ENCODE measurements around the gene CPXM2.

The CPXM2 gene

DNA sequence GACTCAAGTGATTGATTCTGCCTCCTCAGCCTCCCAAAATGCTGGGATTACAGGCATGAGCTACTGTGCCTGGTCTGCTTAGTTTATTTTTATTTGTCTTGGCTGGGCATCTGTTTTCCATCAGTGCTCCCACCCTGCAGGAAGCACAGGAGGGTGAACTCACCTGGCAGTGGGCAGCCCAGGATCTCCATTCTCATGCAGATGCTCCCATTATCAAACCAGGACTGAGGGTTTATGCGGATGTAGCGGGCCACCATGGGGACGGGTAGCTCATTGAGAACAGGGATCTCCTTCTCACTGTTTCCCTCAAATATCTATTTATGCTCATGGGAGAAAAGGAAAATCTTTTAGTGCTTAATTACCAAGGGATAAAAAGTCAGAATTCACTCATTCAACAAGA is 93.8 kb downstream of the CPXM2 start:
- Histone ChIP-seq H3K4me3 (ENCODE audit: extremely low read depth, insufficient read depth, low read length, poor library complexity, severe bottlenecking) (no peak overlapping the region), H3K27ac (ENCODE audit: low read depth, low read length, severe bottlenecking) (no peak overlapping the region), H3K9me3 (ENCODE audit: control insufficient read depth, low read length) (peaks cover 3% of the 10 kb centered on the region), H3K4me1 (ENCODE audit: control insufficient read depth, insufficient read depth, low read length, poor library complexity, severe bottlenecking) (peaks cover 36% of the 10 kb centered on the region), H3K36me3 (ENCODE audit: control insufficient read depth, insufficient read depth, low read length) (peaks cover 15% of the 10 kb centered on the region)
- WGBS, 2 experiments (ENCODE audit: insufficient coverage in 2 of 2) = no CpG with 5 or more reads among the region's 3 CpGs

GRCh38 chr10:123796736-123797135 is 94.9 kb downstream of the CPXM2 start:
- no peak overlapping the region for H3K27ac ChIP-seq (ENCODE audit: low read depth, low read length, severe bottlenecking)
- no peak overlapping the region for H3K4me3 ChIP-seq (ENCODE audit: extremely low read depth, insufficient read depth, low read length, poor library complexity, severe bottlenecking)
- WGBS, 2 experiments (ENCODE audit: insufficient coverage in 2 of 2) = 77 to 82% methylated on average over 3 to 5 of the region's 5 CpGs
- H3K9me3 ChIP-seq (ENCODE audit: control insufficient read depth, low read length) = peaks cover 3% of the 10 kb centered on the region
- H3K36me3 ChIP-seq (ENCODE audit: control insufficient read depth, insufficient read depth, low read length) = peaks cover 15% of the 10 kb centered on the region
- H3K4me1 ChIP-seq (ENCODE audit: control insufficient read depth, insufficient read depth, low read length, poor library complexity, severe bottlenecking) = peaks cover 43% of the 10 kb centered on the region

- WGBS, 2 experiments (ENCODE audit: insufficient coverage in 2 of 2) = 91 to 95% methylated on average over 7 to 8 of the region's 11 CpGs
- Histone ChIP-seq H3K36me3 (ENCODE audit: control insufficient read depth, insufficient read depth, low read length) (peaks cover 15% of the 10 kb centered on the region), H3K4me3 (ENCODE audit: extremely low read depth, insufficient read depth, low read length, poor library complexity, severe bottlenecking) (no peak overlapping the region), H3K9me3 (ENCODE audit: control insufficient read depth, low read length) (peaks cover 7% of the 10 kb centered on the region), H3K27ac (ENCODE audit: low read depth, low read length, severe bottlenecking) (no peak overlapping the region), H3K4me1 (ENCODE audit: control insufficient read depth, insufficient read depth, low read length, poor library complexity, severe bottlenecking) (peaks cover 43% of the 10 kb centered on the region)
Measured at GRCh38 chr10:123795846-123796590, 95.6 kb downstream of the CPXM2 start.

DNA sequence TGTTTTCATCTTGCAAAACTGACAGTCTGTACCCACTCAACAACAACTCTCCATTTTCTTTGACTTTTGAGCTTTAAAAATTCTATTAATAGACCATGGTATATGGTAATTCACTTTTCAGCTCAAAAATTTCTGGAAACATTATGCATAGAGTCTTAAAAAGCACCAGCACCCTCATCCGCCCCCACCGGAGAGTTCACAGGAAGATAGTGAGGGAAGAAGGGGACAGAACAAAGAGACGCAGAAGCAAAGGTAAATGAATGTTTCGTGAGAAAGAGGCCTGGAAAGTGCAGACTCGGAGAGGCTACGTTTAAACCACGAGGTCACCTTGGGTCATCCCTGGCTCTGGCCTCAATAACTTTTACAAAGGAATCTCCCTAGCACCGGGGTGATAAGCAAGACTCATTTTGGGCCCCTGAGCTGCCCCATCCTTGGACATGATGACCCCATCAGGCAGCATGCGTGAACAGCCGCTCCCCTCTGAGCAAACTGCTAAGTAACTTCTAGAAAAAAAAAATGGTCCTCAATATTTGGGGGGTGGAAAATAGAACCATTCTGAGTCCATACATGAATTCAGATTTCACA is 96.3 kb downstream of the CPXM2 start:
- no peak overlapping the region for H3K4me3 ChIP-seq (ENCODE audit: extremely low read depth, insufficient read depth, low read length, poor library complexity, severe bottlenecking)
- H3K4me1 ChIP-seq (ENCODE audit: control insufficient read depth, insufficient read depth, low read length, poor library complexity, severe bottlenecking) = peaks cover 36% of the 10 kb centered on the region
- peaks cover 7% of the 10 kb centered on the region for H3K9me3 ChIP-seq (ENCODE audit: control insufficient read depth, low read length)
- peaks cover 15% of the 10 kb centered on the region for H3K36me3 ChIP-seq (ENCODE audit: control insufficient read depth, insufficient read depth, low read length)
- WGBS, 2 experiments (ENCODE audit: insufficient coverage in 2 of 2) = 77 to 83% methylated on average over 6 to 8 of the region's 10 CpGs
- H3K27ac ChIP-seq (ENCODE audit: low read depth, low read length, severe bottlenecking) = no peak overlapping the region

DNA sequence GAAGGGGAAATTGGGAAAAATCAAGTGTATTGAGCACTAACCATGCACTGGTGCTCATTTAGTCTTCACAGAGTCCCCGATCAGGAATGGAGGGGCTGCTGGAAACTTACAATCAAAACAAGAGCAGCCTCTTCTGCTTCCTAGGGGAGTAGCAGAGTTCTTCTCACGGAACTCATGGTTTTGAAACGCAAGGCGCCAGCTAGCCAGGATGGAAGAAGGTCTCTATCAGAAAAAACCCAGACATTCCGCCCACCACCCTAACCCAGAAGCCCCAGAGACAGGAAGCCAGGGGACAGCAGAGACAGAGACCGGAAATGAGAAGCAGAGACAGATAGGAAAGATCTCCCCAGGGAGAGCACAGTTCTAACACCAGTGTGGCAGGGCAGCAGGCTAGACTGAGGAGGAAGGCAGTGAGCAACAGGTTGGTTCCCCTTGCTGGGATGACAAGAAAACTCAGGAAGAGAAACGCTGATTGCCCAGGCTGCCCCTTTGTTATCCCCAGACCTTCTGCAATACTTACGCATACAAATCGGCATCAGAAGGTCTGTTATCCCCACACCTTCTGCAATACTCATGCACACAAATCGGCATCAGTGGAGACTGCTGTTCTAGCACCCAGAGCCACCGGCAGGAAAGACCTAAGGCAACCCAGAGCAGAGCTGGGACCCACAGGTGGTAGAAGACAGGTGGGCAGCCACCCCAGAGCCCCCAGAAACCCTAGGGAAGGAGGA is 99.2 kb downstream of the CPXM2 start:
- H3K27ac ChIP-seq (ENCODE audit: low read depth, low read length, severe bottlenecking) = no peak overlapping the region
- peaks cover 11% of the 10 kb centered on the region for H3K9me3 ChIP-seq (ENCODE audit: control insufficient read depth, low read length)
- peaks cover 8% of the 10 kb centered on the region for H3K36me3 ChIP-seq (ENCODE audit: control insufficient read depth, insufficient read depth, low read length)
- H3K4me1 ChIP-seq (ENCODE audit: control insufficient read depth, insufficient read depth, low read length, poor library complexity, severe bottlenecking) = peaks cover 14% of the 10 kb centered on the region
- no peak overlapping the region for H3K4me3 ChIP-seq (ENCODE audit: extremely low read depth, insufficient read depth, low read length, poor library complexity, severe bottlenecking)
- WGBS, 2 experiments (ENCODE audit: insufficient coverage in 2 of 2) = 86 to 96% methylated on average over 7 to 8 of the region's 11 CpGs

- Histone ChIP-seq H3K4me1 (ENCODE audit: control insufficient read depth, insufficient read depth, low read length, poor library complexity, severe bottlenecking) (peaks cover 8% of the 10 kb centered on the region), H3K36me3 (ENCODE audit: control insufficient read depth, insufficient read depth, low read length) (no peaks in the 10 kb centered on the region), H3K9me3 (ENCODE audit: control insufficient read depth, low read length) (peaks cover 11% of the 10 kb centered on the region), H3K27ac (ENCODE audit: low read depth, low read length, severe bottlenecking) (no peak overlapping the region), H3K4me3 (ENCODE audit: extremely low read depth, insufficient read depth, low read length, poor library complexity, severe bottlenecking) (no peak overlapping the region)
- WGBS, 2 experiments (ENCODE audit: insufficient coverage in 2 of 2) = 88 to 95% methylated on average over 8 to 12 of the region's 13 CpGs
Measured at GRCh38 chr10:123790132-123790885, 101.3 kb downstream of the CPXM2 start.

DNA sequence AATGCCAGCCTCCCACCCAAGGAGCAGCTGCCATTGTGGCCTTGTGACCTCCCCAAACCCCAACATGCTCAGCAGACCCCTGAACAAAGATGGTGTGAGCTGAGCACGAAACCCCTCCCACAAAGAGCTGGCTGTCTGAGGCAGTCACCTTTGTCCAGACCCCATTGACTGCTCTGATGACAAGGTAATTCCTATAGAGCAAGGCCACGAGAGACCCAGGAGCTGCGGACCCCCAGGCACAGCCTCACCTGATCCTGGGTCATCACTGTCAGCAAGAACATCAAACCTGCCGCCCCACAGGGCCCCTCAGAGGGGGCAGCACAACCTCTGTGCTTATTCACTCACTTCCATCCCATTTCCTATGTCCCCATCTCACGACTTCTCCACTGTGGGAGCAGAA is 102.6 kb downstream of the CPXM2 start:
- no peaks in the 10 kb centered on the region for H3K36me3 ChIP-seq (ENCODE audit: control insufficient read depth, insufficient read depth, low read length)
- peaks cover 11% of the 10 kb centered on the region for H3K9me3 ChIP-seq (ENCODE audit: control insufficient read depth, low read length)
- H3K4me1 ChIP-seq (ENCODE audit: control insufficient read depth, insufficient read depth, low read length, poor library complexity, severe bottlenecking) = peaks cover 8% of the 10 kb centered on the region
- 93 to 94% methylated on average over 3 to 5 of the region's 5 CpGs for WGBS, 2 experiments (ENCODE audit: insufficient coverage in 2 of 2)
- no peak overlapping the region for H3K27ac ChIP-seq (ENCODE audit: low read depth, low read length, severe bottlenecking)
- H3K4me3 ChIP-seq (ENCODE audit: extremely low read depth, insufficient read depth, low read length, poor library complexity, severe bottlenecking) = no peak overlapping the region

GRCh38 chr10:123787566-123787965 is 104.0 kb downstream of the CPXM2 start:
- Histone ChIP-seq H3K27ac (ENCODE audit: low read depth, low read length, severe bottlenecking) (no peak overlapping the region), H3K9me3 (ENCODE audit: control insufficient read depth, low read length) (peaks cover 11% of the 10 kb centered on the region), H3K4me3 (ENCODE audit: extremely low read depth, insufficient read depth, low read length, poor library complexity, severe bottlenecking) (no peak overlapping the region), H3K4me1 (ENCODE audit: control insufficient read depth, insufficient read depth, low read length, poor library complexity, severe bottlenecking) (peaks cover 9% of the 10 kb centered on the region), H3K36me3 (ENCODE audit: control insufficient read depth, insufficient read depth, low read length) (no peaks in the 10 kb centered on the region)
- WGBS, 2 experiments (ENCODE audit: insufficient coverage in 2 of 2) = 71 to 94% methylated on average over 2 of the region's 5 CpGs

GRCh38 chr10:123786896-123787295 is 104.7 kb downstream of the CPXM2 start:
- Histone ChIP-seq H3K27ac (ENCODE audit: low read depth, low read length, severe bottlenecking) (no peak overlapping the region), H3K4me3 (ENCODE audit: extremely low read depth, insufficient read depth, low read length, poor library complexity, severe bottlenecking) (no peak overlapping the region), H3K9me3 (ENCODE audit: control insufficient read depth, low read length) (peaks cover 11% of the 10 kb centered on the region), H3K4me1 (ENCODE audit: control insufficient read depth, insufficient read depth, low read length, poor library complexity, severe bottlenecking) (peaks cover 10% of the 10 kb centered on the region), H3K36me3 (ENCODE audit: control insufficient read depth, insufficient read depth, low read length) (no peaks in the 10 kb centered on the region)
- WGBS, 2 experiments (ENCODE audit: insufficient coverage in 2 of 2) = 83 to 92% methylated on average over 1 of the region's 1 CpG

GRCh38 chr10:123786306-123786705 is 105.3 kb downstream of the CPXM2 start:
- Histone ChIP-seq H3K36me3 (ENCODE audit: control insufficient read depth, insufficient read depth, low read length) (no peaks in the 10 kb centered on the region), H3K4me3 (ENCODE audit: extremely low read depth, insufficient read depth, low read length, poor library complexity, severe bottlenecking) (no peak overlapping the region), H3K9me3 (ENCODE audit: control insufficient read depth, low read length) (peaks cover 9% of the 10 kb centered on the region), H3K27ac (ENCODE audit: low read depth, low read length, severe bottlenecking) (no peak overlapping the region), H3K4me1 (ENCODE audit: control insufficient read depth, insufficient read depth, low read length, poor library complexity, severe bottlenecking) (peaks cover 10% of the 10 kb centered on the region)
- WGBS, 2 experiments (ENCODE audit: insufficient coverage in 2 of 2) = 93 to 100% methylated on average over 2 to 6 of the region's 7 CpGs

Data from mesodermal cell (in vitro differentiated cells).